GM18858 (cell line): ENCODE data around the gene NUDT14.

Experiments
- ATAC-seq: cut with Tn5 transposase; IDR thresholded peaks from one replicate; pipeline ENCODE4 v1.9.1; 2021; ENCODE audit not compliant: unreplicated experiment

Gene NUDT14

GRCh38 chr14:105212541-105213300, 31.6 kb upstream of the NUDT14 start:
- ATAC-seq = no peak

- no peak for ATAC-seq
Observed at GRCh38 chr14:105211758-105212089, 30.6 kb upstream of the NUDT14 start.

- no peak for ATAC-seq
Observed at GRCh38 chr14:105211086-105211757, 30.1 kb upstream of the NUDT14 start.

GRCh38 chr14:105210266-105211025, 29.3 kb upstream of the NUDT14 start:
- ATAC-seq = no peak

- no peak for ATAC-seq
Observed at GRCh38 chr14:105209646-105210045, 28.5 kb upstream of the NUDT14 start.

- no peak for ATAC-seq
Observed at GRCh38 chr14:105209091-105209490, 28.0 kb upstream of the NUDT14 start.

- ATAC-seq = no peak
Observed at GRCh38 chr14:105208738-105209075, 27.6 kb upstream of the NUDT14 start.

GRCh38 chr14:105207996-105208737, 27.1 kb upstream of the NUDT14 start:
- no peak for ATAC-seq

- no peak for ATAC-seq
Observed at GRCh38 chr14:105207460-105207901, 26.4 kb upstream of the NUDT14 start.

GRCh38 chr14:105206873-105207272, 25.8 kb upstream of the NUDT14 start:
- no peak for ATAC-seq

GRCh38 chr14:105205673-105206208, 24.6 kb upstream of the NUDT14 start:
- no peak for ATAC-seq

- ATAC-seq = no peak
Observed at GRCh38 chr14:105204931-105205672, 24.0 kb upstream of the NUDT14 start.

- no peak for ATAC-seq
Observed at GRCh38 chr14:105204206-105204930, 23.3 kb upstream of the NUDT14 start.

- no peak for ATAC-seq
Observed at GRCh38 chr14:105203701-105204100, 22.6 kb upstream of the NUDT14 start.

- no peak for ATAC-seq
Observed at GRCh38 chr14:105203057-105203531, 22.0 kb upstream of the NUDT14 start.

GRCh38 chr14:105201925-105202513, 20.9 kb upstream of the NUDT14 start:
- ATAC-seq = no peak

- no peak for ATAC-seq
Observed at GRCh38 chr14:105201156-105201924, 20.2 kb upstream of the NUDT14 start.

GRCh38 chr14:105200641-105201040, 19.5 kb upstream of the NUDT14 start:
- no peak for ATAC-seq
